ENCODE data around the gene LMO2.

The LMO2 gene

DNA sequence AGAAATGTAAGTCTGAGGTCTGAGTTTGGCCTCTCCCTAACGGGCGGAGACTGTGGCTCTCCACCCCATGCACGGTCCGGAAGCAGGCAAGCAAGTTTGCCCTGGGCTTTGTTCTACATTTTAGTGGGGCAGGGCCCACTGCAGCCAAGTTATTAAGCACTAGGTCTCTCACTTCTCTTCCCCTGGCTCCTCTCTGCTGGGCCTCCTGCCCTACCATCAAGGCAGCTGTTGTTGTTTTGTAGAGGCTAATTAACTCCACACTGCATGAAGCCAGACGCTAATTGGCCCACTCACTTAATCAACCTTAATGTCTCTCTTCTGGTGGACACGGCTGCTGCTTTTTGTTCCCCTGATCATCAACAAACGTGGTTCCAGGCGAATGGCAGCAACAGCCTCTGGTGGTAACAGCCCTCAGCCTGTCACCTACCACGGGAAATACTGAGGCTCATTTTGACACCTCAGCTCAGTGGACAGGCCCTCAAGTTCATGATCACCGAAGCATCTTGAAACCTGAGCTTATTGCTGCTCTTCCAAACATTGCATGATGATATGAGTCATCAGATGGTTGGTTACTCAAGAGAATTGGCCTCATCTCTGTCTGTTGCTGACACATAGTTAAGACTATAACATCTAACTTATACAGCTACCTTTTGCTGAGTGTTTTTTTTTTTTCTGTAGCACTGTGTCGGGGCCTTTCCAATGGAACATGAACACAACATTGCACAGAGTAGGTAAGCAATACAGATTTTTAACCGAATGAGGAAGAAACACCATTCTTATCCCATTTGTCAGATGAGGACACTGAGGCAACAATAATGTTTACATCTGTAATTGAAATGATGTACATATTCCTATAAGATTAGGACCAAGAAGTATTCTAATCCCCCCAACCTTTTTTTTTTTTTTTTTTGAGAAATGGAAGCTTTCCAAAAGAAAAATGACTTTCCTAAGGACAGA is 20.8 kb upstream of the LMO2 start:
- peak; percentile 73 for DNase-seq

DNA sequence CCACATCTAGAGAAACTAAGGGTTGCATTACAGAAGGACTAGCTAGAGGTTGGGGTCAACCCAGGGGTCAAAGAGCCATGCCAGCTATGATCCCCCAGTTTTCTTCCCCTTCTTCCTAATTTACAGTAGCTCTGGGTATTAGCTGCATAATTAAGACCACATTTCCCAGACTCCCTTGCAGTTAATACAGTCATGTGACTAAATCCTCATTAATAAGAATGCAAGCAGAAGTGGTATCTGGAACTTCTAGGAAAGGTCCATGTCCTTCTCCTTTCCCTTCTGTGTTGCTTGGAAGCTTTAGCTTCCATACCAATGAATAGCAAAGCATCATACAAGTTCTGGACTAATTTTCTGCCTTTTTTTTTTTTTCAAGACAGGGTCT is 19.1 kb upstream of the LMO2 start:
- no peak for DNase-seq

GRCh38 chr11:33910296-33910957 is 18.6 kb upstream of the LMO2 start:
- no peak for DNase-seq

DNA sequence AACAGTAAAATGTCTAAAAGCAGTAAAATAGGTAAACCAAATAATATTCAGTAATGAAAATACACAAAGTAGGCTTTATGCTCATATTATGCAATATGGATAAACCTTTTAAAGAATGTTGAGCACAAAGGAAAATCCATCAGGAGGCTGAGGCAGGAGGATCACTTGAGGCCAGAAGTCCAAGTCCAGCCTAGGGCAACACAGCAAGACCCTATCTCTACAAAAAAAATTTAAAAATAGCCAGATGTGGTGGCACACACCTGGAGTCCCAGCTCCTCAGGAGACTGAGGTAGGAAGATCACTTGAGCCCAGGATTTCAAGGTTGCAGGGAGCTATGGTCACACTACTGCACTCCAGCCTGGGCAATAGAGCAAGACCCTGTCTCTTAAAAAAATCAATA is 17.7 kb upstream of the LMO2 start:
- DNase-seq, result no peak

DNA sequence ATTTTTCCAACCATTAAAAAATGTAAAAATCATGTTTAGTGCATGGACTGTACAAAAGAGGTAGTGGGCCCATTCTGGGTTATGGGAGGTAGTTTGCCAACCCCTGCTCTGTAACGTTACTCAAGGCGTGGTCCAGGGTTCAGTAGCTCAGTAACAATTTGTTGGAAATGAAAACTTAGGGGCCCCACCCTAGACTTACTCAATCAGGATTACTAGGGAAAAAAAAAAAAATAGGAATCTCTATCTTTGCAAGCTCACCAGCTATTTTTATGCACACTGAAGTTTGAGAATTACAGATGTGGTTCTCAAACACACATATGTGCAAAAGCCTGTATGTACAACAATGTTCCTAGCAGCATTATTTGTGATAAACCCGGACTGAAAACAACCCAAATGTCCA is 17.3 kb upstream of the LMO2 start:
- DNase-seq, result no peak

DNA sequence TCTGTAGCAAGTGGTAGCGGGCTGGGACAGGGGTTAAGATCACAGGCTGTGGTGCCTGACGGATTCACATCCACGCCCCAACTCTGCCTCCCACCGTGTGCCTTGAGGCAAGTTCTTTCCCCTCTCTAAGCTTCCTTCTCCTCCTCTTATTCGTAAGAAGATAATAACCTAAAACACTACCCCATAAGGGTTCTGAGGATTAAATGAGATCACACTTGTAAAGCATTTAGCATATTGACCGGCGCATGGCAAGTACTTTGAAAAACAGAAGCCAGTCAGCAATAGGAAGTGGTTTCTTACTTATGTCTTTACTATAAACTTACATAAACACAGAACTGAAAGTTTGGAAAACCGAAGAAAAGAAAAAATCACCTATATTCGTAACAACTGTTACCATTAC is 15.5 kb upstream of the LMO2 start:
- DNase-seq, result no peak

DNA sequence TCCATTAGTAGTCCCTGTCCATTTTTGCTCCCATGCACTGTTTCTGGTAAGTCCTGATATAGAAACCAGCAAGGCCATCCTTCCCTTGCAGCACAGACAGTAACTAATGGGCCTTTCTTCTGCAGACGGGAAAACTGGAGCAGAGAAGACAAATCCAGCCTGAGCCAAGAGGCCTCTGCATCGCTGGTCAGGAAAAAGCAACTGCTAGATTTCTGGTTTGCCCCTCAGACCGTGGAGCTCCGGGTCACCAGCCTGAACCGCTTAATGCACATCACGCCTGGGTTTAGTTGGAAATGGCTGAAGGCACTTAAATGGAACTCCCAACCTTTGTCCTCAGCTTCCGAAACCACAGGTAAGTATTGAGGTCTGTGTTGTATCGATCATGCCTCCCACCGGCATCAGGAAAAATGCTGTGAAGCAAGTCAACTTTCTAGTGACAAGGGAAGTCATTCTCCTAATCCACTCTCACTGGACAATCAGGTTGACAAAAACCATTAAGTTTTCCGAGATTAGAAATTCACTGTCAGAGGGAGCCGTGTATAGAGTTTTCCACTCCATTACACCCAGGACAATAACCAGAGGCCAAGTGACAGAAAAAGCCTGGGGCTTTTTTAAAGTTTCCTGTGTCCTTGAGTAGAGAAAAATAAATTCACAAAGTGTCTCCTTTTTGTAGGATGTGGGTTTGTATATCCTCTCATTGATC is 14.8 kb upstream of the LMO2 start:
- no peak for DNase-seq

GRCh38 chr11:33904102-33904501 is 12.2 kb upstream of the LMO2 start:
- DNase-seq, result no peak

DNA sequence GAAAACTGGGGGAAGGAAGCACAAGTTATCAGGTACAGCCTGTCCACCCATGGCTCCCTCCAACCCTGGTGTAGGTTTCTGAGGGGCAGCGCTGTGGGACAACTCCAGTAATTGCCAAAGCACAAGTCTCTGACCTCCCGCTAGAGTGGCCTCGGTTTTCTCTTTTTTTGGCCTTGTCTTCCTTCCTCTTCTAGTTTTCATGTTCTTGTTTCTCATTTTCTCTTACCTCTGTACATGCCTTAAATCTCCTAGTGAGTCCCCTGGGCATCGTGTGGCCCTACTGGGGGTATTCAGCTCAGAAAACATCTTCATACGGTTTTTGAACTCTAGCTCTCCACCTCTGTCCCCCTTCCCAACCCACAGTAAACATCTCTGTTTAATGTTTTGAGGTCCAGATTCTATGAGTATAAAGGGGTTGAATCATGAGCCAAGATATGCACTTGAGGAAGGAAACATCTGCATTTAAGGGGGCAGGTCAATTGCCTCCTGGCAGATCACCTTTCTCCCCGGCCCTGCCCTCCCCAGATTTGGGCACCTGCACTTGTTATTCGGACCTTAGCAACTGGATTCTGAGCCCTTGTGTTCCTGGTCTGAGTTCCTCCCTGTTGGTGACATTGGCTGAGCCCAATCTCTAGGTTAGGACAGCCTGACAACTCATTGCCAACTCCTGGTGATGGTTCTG is 8.4 kb upstream of the LMO2 start:
- no peak for DNase-seq

- DNase-seq, result peak; percentile 35
Measured at GRCh38 chr11:33899400-33900037, 7.6 kb upstream of the LMO2 start.

DNA sequence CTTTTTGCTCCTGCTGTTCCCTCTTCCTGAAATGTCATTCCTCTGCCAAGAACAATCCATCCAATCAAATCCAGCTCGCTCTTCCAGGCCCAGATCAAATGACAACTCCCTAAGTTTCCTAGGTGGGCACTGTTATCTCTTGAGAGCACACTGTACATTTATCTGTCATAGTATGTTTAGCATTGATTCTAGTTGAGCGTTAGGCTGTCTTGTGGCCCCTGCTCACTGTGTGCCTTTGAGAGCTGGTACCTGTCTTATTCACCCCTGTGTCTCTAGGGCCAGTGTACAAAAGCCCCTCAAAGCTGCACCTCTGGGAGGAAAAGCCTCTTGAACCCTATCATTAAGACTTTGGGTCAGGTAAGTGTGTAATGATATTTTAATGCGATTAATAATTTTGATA is 7.1 kb upstream of the LMO2 start:
- no peak for DNase-seq

- no peak for DNase-seq
Measured at GRCh38 chr11:33897761-33898375, 6.0 kb upstream of the LMO2 start.

DNA sequence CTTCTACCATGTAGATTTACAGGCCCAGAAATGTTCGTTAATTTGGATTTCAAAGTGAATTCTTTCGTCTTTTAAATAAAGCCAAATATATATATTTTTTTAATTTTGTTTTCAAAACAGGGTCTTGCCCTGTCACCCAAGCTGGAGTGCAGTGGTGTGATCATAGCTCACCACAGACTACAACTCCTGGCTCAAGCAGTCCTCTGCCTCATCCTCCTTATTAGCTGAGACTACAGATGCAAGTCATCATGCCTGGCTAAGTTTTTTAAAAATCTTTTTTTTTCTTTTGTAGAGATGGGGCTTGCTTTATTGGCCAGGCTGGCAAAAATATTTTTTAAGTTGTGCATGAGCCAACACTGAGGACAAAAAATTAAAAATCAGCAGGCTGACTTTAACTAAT is 5.0 kb upstream of the LMO2 start:
- DNase-seq, result no peak

GRCh38 chr11:33895752-33896137 is 3.9 kb upstream of the LMO2 start:
- no peak for DNase-seq

DNA sequence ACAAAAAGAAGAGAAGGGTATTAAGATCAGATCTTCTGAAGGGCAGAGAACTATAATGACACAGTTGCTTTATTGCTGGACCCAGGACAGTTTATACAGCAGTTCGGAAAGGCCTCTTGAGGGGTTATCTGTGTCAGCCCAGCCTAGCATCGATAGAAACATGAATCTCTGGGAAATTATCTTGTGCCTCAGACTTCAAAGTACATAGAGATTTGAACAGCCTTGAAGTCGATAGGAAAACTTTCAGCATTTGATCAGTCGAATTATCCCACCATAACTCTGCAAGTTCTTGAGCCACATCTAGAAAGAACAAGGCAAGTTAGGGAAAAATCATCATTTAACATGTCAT is 2.5 kb upstream of the LMO2 start:
- no peak for DNase-seq

- DNase-seq, result no peak
Measured at GRCh38 chr11:33893711-33894397, 2.0 kb upstream of the LMO2 start.

DNA sequence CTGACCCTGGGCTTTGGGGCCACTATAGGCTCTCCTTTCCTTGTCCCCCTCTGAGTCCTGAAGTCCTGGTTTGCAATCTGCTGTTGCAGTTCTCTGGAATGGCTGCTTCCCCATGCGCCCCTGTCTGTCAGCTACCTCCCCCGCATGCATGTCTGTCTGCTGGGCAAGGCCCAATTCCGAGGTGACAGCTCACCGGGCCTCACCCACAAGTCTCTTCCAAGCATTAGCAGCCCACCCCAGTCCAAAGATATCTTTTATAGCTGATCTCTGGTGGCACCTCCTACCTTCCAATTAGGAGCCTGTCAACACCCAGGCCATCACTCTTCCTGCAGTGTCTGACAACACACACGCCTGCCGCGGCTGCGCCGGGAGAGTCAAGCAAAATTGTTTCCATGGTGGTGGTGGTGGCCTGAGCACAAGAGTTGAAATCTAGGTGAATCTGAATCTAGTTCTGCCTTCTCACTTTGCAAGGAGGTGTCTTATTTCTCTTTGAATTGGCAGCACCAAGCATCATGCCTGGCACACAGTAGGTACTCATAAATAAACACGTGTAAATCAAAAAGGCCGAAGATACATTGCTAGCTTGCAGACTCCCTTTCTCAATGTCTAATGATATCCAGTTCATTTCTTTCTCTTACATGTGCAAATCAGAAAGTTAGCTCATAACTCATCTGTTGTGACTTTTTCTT is 1.2 kb upstream of the LMO2 start:
- no peak for DNase-seq

- DNase-seq, result no peak
Measured at GRCh38 chr11:33889821-33890378, 2.0 kb downstream of the LMO2 start.

GRCh38 chr11:33889296-33889695 is 2.6 kb downstream of the LMO2 start:
- no peak for DNase-seq

DNA sequence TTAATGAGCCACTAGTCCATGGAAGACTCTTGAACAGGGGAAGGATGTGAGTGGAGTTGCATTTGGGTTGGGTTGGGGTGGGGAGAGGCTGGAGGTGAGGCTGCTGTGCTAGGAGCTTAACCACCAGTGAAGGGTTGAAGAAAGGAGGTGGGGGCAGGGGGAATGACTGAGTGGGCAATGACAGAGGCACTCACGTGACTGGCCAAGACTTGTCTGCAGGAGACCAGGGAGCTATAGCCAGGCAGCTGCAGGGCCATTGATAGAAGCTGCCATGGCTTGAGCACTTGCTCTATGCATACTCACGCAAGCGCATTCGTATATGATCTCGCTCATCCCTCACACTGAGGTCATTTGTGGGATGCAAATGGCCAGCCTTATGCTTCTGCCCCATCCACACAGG is 4.0 kb downstream of the LMO2 start:
- DNase-seq, result no peak

Data from DMS53 (cell line).